ENCODE measurements around the gene DIS3L2. TPM values are rescaled to one million over a fixed set of nuclear protein-coding genes. Genes with fewer than 3 reads are reported as not detected.
"Not testable (repeated sequence)": the region's sequence is repeated elsewhere in the genome, so short reads cannot be mapped to it uniquely, and the experiment has no call there.

DIS3L2 gene
- polyA plus RNA-seq, 4 donors: 31.2 to 37.7 (median 34.6) TPM

- no peak for DNase-seq (ENCODE audit: low read depth in 4 of 4, low spot score in 3 of 4)
These were observed 34.0 kb upstream of the DIS3L2 start for GRCh38 chr2:231927566-231927890.

GRCh38 chr2:231928481-231928880 lies 33.0 kb upstream of the DIS3L2 start:
- no peak for DNase-seq (ENCODE audit: low read depth in 4 of 4, low spot score in 3 of 4)

- no peak for DNase-seq (ENCODE audit: low read depth in 4 of 4, low spot score in 3 of 4)
These were observed 32.4 kb upstream of the DIS3L2 start for GRCh38 chr2:231928901-231929725.

- DNase-seq (ENCODE audit: low read depth in 4 of 4, low spot score in 3 of 4): no peak
These were observed 31.4 kb upstream of the DIS3L2 start for GRCh38 chr2:231929961-231930592.

- no peak for DNase-seq (ENCODE audit: low read depth in 4 of 4, low spot score in 3 of 4)
These were observed 30.8 kb upstream of the DIS3L2 start for GRCh38 chr2:231930593-231931281.

GRCh38 chr2:231931481-231931915 lies 30.0 kb upstream of the DIS3L2 start:
- no peak for DNase-seq (ENCODE audit: low read depth in 4 of 4, low spot score in 3 of 4)

- no peak for DNase-seq (ENCODE audit: low read depth in 4 of 4, low spot score in 3 of 4)
These were observed 28.9 kb upstream of the DIS3L2 start for GRCh38 chr2:231932711-231932970.

- no peak for DNase-seq (ENCODE audit: low read depth in 4 of 4, low spot score in 3 of 4)
These were observed 28.3 kb upstream of the DIS3L2 start for GRCh38 chr2:231932985-231933915.

GRCh38 chr2:231933916-231934401 lies 27.6 kb upstream of the DIS3L2 start:
- no peak for DNase-seq (ENCODE audit: low read depth in 4 of 4, low spot score in 3 of 4)

- no peak for DNase-seq (ENCODE audit: low read depth in 4 of 4, low spot score in 3 of 4)
These were observed 26.9 kb upstream of the DIS3L2 start for GRCh38 chr2:231934441-231935206.

- DNase-seq (ENCODE audit: low read depth in 4 of 4, low spot score in 3 of 4): no peak
These were observed 26.3 kb upstream of the DIS3L2 start for GRCh38 chr2:231935207-231935524.

- no peak for DNase-seq (ENCODE audit: low read depth in 4 of 4, low spot score in 3 of 4)
These were observed 25.7 kb upstream of the DIS3L2 start for GRCh38 chr2:231935815-231936214.

- no peak for DNase-seq (ENCODE audit: low read depth in 4 of 4, low spot score in 3 of 4)
These were observed 25.0 kb upstream of the DIS3L2 start for GRCh38 chr2:231936491-231936890.

- no peak for DNase-seq (ENCODE audit: low read depth in 4 of 4, low spot score in 3 of 4)
These were observed 24.5 kb upstream of the DIS3L2 start for GRCh38 chr2:231937057-231937456.

- DNase-seq (ENCODE audit: low read depth in 4 of 4, low spot score in 3 of 4): no peak
These were observed 22.5 kb upstream of the DIS3L2 start for GRCh38 chr2:231939022-231939421.

- no peak for DNase-seq (ENCODE audit: low read depth in 4 of 4, low spot score in 3 of 4)
These were observed 20.7 kb upstream of the DIS3L2 start for GRCh38 chr2:231940795-231941194.

- no peak for DNase-seq (ENCODE audit: low read depth in 4 of 4, low spot score in 3 of 4)
These were observed 19.8 kb upstream of the DIS3L2 start for GRCh38 chr2:231941673-231942072.

GRCh38 chr2:231942180-231942579 lies 19.3 kb upstream of the DIS3L2 start:
- DNase-seq (ENCODE audit: low read depth in 4 of 4, low spot score in 3 of 4): no peak

- DNase-seq (ENCODE audit: low read depth in 4 of 4, low spot score in 3 of 4): no peak
These were observed 15.2 kb upstream of the DIS3L2 start for GRCh38 chr2:231946241-231946814.

GRCh38 chr2:231947112-231947511 lies 14.4 kb upstream of the DIS3L2 start:
- DNase-seq (ENCODE audit: low read depth in 4 of 4, low spot score in 3 of 4): not testable (repeated sequence)
